ENCODE data around the gene CFAP65.

Gene CFAP65

DNA sequence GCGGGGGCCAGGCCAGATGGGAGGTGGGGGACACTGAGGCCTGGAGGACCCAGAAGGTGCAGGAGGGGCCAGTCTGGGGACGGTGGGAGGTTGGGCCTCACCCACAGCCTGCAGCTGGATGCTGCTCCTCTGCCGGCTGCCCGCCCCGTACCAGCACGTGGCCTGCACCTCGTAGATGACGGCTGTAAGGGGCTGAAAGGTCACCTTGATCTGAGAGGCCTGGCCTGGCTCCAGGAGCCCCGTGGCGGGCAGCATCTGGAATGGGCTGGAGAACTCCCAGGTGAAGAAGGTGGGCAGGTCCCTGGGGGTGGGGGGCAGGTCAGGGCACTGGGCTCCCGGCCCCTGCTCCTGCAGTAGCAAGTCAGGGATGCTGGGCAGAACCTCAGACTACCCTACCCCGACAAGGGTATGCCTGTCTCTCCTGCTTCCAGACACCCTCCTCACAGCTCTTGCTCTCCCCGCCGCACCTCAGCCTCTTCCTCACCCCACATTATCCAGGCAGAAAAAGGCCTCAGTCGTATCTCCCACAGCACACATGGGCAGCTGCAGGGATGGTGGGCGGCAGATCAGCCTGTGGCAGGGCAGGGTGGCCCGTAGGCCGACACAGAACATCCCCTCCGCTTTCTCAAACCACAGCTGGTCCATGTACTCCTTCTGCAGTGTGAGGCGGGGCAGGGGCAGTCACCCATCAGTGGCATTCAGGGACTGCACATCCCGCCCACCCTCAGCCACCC is 10.1 kb downstream of the CFAP65 start:
- no peak for DNase-seq

DNA sequence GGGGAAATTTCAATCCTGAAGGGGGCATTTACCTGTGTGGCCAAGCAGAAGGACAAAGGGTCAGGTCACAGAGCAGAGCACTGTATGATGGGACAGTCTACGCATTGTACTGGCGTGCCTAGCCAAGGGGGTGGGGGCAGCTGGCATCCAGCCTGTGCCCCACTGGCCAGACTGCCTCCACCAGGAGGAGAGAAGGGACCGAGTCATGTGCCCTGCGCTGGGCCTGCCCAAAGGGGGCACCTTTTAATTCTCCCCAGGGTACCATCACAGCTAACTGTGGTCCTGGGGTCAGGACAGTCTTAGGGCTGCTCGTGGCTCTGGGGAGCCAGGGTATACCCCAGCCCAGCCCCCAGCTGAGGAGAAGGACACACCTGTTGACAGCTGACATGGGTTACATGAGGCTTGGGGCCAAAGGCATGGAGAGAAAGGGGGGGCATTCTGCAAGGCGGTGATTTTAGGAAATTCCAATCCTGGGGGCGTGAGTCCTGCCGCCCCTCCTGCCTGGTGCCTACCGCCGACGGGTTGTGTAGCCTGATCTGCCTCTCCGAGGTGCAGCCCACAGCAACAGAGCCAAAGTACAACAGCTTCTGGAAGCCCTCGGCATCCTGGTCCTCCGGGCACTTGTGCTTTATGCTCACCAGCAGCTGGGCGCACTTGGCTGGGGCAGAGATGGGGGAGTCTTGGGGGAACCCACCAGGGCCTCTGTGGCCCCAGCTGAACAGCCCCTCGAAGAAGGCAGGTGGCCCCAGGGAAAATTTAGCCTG is 11.0 kb downstream of the CFAP65 start:
- no peak for DNase-seq

DNA sequence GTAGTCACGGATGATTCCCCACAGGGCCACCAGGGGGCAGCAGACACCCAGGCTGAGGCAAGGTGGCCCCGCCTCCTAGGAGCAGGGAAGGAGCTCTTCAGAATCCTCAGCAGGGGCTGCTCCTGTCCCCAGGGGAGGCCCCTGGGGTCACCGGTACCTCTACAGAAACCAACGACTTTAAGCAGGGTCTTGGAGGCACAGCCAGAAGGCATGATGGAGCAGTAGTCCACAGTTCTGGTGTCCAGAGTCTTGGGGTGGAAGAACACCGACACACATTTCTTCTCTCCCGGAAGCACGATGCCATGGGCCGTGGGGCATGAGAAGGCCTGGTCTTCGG is 11.5 kb downstream of the CFAP65 start:
- DNase-seq = peak; percentile 66 to 68

DNA sequence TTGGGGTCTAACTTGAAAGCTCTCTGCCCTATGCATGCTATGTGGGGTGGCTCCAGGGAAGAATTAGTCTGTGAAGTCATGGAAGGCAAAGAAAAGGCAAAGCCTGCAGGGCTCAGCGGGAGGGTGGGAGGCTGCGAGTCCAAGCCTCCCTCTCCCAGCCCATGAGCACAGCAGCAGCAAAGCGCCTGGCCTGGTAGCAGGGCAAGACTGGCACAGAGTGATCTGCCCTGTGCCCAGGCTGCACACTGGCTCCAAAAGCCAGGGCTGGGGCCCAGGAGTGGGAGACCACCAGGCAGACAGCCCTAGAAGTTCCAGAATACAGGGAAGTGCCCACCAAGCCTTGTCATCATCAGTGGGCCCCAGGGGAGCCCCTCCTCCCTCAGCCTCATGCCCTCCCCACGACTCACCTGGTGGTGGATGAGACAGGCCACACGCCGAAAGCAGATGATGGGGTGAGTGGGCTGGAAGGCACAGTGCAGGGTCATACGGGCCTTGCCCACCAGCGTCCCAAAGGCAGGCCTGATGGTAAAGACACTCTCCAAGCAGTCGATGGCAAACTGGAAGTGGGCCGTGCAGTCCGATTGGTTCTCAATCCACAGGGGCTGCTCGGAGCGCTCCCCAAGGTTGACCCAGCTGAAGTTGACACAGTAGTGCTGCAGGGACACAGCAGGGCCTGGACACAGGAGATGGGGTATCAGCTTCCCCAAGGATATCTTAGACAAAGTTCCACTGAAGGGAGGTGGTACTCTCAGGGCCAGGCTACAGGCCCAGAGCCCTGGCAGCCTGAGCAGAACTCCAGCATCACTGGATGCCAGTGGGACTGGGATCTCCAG is 12.1 kb downstream of the CFAP65 start:
- DNase-seq = no peak

DNA sequence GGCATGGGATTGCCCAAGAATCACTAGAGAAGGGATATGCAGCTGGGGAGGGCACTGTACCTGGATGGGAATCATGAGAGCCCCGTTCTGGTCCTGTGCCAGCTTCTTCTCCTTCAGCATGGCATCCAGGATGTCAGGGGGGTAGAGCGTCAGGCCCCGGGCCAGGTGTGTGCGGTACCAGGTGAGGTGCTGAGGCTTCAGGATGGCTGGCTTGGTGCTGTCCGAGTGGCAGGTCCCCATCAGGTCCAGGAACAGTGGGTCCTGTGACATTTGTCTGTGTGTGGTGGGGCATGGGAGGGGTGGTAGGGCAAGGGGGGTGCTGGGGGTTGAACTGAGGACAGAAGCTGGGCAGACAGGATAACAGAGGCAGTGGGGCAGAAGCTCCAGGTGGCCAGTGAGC is 13.2 kb downstream of the CFAP65 start:
- no peak for DNase-seq

DNA sequence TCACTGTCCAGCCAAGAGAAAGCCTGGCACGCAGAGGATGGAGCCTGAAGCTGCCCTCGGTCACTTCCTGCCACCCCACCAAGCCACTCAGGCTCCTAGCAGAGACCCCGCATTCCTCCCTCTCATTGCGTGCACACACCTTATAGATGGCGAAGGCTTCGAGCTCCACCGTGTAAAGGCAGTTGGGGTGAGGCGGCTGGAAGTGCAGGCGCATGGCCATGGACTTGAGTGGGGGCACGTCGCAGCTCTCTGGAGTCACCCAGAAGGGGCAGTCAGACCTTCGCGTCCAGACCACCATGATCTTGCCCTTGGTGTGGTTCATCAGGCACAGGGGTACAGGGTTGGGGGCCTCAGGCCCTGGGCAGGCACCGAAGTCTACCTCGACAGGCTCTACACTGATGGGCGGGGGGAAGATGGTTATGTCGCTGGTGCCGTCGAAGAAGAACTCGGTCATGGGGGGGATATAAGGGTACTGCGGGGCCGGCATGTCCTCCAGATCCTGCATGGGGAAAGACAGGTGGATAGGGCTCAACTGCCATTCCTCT is 13.7 kb downstream of the CFAP65 start:
- DNase-seq = no peak

DNA sequence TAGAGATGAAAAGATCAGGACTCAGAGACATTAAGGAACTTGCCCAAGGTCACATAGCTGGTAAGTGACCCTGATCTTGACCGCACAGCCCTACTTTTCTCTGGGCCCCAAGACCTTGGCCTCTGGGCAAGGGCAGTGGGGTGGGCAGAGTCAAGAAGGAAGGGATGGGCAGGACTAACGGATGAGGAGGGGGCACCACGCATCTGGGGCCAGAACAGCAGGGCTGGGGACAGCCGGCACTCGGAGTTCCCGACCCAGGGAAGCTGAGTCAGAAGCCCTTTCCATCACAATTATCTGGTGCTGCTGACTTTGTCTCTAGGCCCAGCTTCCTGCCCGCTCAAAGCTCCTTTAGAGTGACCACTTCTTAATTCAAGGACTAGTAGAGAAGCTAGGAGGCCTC is 14.4 kb downstream of the CFAP65 start:
- no peak for DNase-seq

DNA sequence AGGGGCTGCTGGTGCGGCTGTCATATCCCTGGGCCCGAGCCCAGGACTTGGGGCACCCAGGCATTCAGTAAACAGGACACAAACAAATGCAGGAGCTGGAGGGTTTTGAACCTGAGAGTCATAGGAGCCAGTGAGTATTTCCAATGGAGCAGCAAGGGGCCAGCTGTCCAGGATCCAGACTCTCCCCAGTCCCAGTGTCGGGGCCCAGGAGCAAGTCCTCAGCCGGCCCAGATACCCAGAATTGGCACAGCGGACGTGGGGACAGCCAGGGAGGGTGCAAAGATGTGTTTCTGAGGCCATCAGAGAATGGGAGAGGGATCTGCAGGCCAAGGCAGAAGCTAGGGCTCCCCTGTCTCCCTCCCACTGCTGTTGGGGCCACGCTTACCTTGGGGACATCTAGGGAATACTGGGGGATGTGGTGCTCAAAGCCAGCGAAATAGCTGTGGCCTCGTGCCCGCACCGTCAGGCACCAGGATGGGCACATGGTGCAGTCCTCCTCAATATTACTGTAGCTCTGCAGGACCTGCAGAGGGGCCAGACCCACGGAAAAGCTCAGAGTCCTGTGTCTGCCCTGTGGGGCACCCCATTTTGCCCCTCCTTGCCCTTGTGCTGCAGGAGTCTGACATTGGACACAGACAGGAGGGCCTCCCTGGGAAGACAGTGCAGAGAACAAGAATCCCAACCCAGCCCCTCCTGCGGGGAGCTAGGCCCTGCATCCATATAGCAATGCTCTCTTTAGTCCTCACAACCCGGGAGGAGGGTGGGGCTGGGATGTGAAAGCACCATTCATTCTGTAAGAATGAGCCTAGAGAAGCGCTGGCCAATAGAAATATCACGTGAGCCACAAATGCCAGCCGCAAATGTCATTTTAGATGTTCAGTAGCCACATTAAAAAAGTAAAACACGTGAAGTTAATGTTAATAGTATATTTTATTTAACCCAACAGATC is 15.4 kb downstream of the CFAP65 start:
- DNase-seq = no peak

DNA sequence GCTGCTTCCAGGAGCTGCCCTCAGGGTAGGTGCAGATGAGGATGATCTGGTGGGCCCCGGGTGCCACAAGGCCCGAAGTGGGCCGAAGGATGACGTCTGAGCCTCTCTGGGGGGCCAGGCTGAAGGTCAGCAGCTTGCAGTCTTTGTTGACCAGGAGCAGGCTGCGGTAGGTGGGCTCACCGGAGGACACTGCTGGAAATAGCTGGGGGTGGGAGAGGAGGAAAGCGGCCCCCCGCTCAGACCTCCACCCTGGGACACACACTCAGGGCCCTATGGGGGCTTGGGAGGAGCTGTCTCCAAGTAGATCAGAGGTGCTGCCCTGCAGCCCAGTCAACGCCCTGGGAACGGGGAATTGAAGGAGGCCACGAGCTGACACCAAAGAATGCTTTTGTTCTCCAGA is 17.3 kb downstream of the CFAP65 start:
- DNase-seq = no peak

DNA sequence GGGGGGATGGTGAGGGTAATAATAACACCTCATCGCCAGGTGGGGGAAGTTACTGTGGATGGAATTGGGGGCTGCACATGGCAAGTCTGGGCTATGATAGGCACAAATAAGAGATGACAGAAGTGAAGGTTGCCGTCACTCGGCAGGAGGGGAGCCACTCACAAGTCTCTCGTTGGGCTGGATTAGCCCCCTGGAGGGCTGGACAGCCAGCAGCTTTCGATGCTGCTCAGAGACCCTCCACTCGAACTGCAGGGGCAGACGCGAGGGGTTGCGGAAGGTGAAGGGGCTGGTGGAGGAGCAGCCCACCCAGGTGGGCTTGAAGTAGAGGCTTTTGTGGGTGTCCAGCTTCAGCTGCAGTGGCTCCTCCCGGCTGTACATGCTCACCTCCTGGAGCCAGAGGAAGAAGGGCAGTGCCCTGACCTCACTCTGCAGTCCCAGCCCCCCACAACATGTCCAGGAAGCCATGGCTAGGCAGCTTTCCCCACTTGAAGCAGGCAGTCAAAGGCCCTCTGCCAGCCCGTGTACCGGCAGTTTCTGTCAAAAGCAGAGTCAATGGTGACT is 18.2 kb downstream of the CFAP65 start:
- DNase-seq = no peak

DNA sequence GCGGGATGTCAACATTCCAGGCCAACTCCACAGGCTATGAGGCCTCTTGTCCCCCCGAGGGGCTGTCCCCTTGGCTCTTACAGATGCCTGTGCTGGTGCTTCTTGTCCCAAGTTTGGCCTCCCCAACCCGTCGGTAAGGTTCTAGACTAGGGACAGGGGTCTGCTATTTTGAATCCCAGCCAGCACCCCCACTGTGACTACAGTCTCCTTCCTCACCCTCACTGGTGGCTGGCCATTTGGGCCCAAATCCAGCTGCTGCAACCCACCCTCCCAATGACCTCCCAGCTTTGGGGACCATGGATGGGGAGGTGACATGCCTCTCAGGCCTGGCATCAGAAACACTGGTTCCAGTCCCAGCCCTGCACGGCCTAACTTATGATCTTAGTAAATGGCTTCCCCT is 18.7 kb downstream of the CFAP65 start:
- no peak for DNase-seq

DNA sequence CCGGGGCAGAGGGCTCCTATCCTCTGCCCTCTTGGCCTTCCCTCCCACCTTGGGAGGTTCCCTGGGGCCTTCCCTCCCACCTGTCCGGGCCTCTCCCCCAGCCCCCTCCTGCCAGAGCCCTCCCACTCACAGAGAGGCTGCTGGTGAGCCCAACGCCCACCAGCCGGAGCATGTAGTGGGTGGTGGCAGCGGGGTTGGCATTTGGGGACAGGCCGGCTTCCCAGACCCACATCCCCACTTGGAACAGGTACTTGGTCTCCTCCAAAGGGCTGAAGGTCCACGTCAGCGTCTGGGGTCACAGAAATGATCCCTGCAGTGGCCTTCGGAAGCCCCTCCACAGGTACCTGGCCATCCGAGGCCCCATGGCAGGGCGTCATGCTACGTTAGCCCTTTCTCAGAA is 19.3 kb downstream of the CFAP65 start:
- DNase-seq = no peak

DNA sequence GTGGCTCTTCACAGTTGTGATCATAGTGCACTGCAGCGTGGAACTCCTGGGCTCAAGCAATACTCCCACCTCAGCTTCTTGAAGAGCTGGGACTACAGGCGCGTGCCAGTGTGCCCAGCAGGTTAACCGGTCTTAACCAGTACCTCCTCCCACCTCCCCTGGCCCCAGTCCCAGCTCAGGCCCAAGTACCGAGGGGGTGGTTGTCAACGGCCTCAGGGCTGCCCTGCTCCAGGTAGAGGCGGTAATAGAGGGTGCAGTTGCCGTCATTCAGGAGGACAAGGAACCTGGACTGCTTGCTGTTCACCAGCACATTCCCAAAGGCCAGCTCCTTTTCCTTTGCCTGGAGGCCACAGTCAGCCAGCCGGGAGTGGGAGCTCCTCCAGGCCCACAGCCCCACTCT is 19.7 kb downstream of the CFAP65 start:
- no peak for DNase-seq

DNA sequence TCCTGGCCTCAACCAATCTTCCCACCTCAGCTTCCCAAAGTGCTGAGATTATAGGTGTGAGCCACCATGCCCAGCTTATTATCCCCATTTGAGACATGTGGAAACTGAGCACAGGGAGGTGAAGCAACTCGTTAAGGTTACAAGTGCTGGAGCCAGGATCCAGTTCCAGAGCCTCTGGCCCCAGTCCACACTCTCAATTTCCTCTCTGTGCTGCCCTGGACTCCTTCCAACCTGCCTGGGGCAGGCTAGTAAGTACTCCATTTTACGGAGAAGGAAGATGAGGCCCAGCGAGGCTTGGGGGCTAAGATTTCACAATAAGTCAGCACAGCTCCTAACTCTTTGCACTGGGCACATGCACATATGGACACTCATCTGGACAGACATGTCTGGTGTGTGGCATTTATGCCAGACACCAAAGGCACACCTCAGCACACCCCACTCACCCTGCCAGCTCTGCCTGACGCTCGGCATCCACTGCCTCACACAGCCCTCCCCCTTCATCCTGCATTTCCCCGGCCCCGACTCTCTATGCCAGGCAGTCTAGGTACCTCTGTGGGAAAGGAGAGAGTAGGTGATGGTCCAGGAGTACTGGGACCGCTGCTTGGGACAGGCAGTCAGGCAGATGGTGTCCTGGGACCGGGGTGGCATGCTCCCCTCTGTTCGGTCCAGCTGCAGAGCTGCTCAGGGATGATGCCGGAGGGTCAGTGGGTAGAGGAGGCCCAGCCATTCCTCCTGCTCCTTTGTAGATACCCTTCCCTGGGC is 20.5 kb downstream of the CFAP65 start:
- DNase-seq = no peak

DNA sequence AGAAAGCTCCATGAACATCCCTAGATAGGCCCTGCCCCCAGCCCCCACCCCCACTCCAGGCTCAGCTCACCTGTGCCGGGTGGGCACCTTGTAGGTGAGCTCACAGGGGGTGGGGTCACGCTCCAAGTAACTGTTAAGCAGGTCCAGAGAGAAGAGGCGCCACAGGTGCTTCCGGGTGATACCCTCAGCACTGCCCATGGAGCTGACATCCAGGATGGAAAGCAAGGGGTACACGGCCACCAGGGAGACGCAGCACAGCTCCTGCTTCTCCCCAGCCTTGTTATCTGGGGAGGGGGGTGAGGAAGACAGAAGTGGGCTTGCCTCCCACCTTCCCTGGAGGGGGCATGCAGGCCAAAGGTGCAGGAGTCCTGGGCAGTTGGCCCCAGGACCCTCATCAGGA is 21.9 kb downstream of the CFAP65 start:
- DNase-seq = no peak

DNA sequence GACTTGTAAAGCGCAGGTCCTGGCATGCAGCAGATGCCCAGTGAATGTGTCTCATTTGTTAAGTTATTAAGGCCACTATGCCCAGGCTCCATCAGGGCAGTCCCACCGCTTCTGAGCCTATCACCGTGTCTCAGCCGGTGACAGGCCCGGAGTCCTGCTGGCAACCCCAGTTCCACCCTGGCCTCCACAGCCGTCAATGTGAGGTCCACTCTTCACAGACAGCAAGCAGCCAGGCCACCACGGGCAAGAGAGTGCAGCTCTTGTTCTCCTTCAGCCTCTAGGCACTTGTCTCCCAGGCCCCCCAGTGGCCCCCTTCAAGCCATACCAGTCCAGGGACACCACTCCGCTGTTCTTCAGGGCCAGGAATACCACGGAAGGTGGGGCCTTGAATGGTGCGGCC is 22.6 kb downstream of the CFAP65 start:
- no peak for DNase-seq

DNA sequence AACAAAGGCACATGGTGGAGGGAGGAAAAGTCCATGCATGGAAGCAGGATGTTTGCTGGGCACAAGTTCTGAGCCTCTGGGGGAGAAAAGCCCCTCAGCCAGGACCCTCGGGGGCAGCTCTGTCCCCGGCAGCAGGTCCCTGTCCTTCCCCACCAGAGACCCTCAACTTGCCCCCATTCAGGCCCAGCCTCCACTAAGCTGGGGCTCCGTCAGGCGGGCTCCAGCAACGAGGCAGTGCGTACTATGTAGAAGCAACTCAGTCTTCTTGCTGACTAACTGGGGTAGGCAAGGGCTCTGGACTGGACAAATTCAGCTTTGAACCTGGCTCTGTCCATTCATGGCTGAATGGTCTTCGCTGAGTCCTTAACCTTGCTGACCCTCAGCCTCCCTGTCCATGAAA is 23.0 kb downstream of the CFAP65 start:
- DNase-seq = no peak

DNA sequence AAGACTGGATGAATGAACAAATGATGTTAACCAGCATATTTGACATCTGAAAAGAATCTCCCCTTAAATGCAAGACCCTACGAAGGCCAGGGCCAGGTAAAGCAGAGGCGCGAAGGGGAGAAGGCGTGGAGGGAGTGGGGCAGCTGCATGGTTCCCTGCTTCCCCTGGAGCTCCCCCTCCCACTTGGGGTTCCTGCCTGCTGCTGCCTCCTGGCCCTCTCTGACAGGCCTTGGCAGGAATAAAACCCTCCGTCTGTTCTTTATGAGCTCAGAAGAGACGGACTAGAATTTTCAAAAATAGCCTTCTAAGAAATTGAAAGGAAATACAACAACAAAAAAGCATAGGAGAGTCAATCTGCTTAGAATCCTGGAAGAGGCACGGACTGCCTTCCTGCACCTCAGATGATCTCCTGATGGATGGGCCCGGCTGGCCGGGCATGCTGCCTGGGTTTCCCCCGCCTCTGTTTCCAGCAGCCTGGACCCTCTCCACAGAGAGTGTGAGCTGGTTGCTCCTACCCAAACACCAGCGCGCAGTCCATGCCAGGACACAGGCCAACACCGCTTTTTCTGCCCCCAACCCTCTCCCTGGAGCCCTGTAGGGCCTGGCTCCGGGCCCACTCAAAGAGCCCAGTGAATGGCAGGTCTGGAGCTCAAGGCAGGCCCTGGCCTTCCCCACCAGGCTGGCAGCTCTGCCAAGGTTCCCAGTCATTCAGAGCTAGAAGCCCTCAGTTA is 23.9 kb downstream of the CFAP65 start:
- no peak for DNase-seq

DNA sequence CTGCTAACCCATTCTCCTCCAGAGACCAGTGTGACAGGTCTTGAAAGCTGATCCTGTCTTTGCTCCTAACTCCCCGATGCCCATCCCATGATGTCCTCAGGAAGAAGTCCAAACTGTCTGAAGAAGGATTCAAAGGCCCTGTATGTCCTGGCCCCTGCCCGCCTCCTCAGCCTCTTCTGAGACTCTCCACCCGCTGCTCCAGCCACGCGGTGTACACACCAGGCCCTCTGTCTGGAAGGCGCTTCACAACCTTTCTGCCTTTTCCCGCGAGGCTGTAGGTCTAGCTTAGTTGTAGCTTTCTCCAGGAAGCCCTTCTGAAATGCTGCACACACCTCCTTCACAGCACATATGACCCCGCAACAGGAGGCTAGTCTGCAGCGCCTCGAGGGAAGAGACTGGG is 24.6 kb downstream of the CFAP65 start:
- no peak for DNase-seq

DNA sequence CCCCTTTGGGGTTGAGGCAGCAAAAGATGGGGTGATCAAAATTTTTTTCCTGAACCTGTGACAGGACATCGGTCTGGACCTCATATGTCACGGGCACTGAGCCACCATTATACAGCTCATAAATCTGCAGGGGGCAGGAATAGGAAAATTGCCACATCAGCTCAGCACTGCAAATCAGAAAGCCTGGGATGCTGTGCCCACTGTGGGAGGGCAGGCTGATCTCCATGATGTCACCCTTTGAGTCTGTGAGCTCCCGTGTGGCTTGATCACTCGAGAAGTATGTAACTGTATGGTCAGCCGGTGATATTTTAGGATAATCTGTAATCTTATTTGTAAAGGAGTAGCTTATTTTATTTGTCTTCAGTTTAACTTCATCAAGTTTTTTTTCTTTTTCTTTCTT is 30.4 kb downstream of the CFAP65 start:
- DNase-seq = no peak

Measured in NCI-H2081 (cell line).